SU-DHL-6 (cell line): Measurements from ENCODE around the gene SMAD5.

ENCODE experiments used
- CTCF ChIP-seq: fragments of 200-600 bp; sonication (generic); IDR thresholded peaks from one replicate; pipeline ENCODE4 v1.5.1; 2017; ENCODE audit warnings: antibody characterized with exemption, mild to moderate bottlenecking, low read length, moderate library complexity; ENCODE audit not compliant: insufficient read depth, poor library complexity, severe bottlenecking
- EZH2phosphoT487 ChIP-seq: fragments of 200-600 bp; sonication (generic), shearing (Covaris generic); conservative IDR thresholded peaks from 2 replicates; pipeline ENCODE4 v1.6.1; 2018; ENCODE audit warnings: mild to moderate bottlenecking, antibody characterized with exemption, low read length, moderate library complexity, mixed read lengths

- TF ChIP-seq CTCF (no peak), EZH2phosphoT487 (no peak)
These were observed 44.4 kb upstream of the SMAD5 start for GRCh38 chr5:136087961-136088871.
